ENCODE measurements around the gene YPEL5.

GRCh38 chr2:30134582-30134981, 12.2 kb upstream of the YPEL5 start:
- no peak for TF ChIP-seq CTCF (conservative IDR thresholded peaks at IDR 0.05; ENCODE audit: low read length)
- no peak for TF ChIP-seq EZH2phosphoT487 (IDR thresholded peaks at IDR 0.05; ENCODE audit: borderline replicate concordance, low read depth, low read length)

Measured in OCI-LY7 (cell line).